ENCODE data around the gene GABRB1. TPM values are rescaled to one million over a fixed set of nuclear protein-coding genes. Genes with fewer than 3 reads are reported as not detected.

GABRB1 gene
- total and polyA plus RNA-seq, 2 donors (not counting 3 experiments of a cell fraction or from before 2014, with no cell fraction given): not detected

DNA sequence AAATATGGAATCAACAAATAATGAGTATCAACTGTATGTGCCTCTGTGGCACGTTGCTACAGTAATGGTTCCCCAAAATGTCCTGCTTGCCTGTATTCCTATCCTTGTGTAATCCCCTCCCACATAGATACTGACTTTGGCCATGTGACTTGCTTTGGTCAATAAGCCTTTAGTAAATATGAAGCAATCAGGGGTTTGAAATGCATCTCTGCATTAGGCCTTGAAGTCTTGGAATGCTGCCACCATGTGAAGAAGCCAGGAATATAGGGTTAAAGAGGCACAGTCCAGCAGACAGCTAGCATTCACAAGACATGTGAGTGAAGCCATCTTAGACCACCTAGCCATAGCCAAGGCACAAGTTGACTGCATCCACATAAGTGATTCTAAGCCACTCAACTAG is 190.9 kb downstream of the GABRB1 start:
- Histone ChIP-seq H3K9me3 (replicated peaks; ENCODE audit: control insufficient read depth, insufficient read depth, low read length) (no peaks in the 10 kb centered on the region), H3K27me3 (ENCODE audit: control insufficient read depth in 2 of 2, insufficient read depth in 2 of 2, low read length in 2 of 2) (no peaks in the 10 kb centered on the region), H3K4me1 (ENCODE audit: control insufficient read depth, extremely low read depth, insufficient read depth, low read length) (no peaks in the 10 kb centered on the region), H3K27ac (ENCODE audit: insufficient read depth, low read depth, low read length) (no peak overlapping the region), H4K20me1 (replicated peaks; ENCODE audit: control insufficient read depth, extremely low read depth, insufficient read depth, low read length) (no peaks in the 10 kb centered on the region), H3K4me3 (replicated peaks in 1 of 3; ENCODE audit: insufficient read depth in 1 of 3, low read depth in 1 of 3, low read length in 3 of 3) (no peak overlapping the region), H3K4me2 (ENCODE audit: insufficient read depth, low read length) (no peak overlapping the region), H3K9ac (replicated peaks; ENCODE audit: extremely low read depth, insufficient read depth, low read length) (no peak overlapping the region), H3K36me3 (ENCODE audit: control insufficient read depth in 2 of 2, extremely low read depth in 1 of 2, insufficient read depth in 2 of 2, low read length in 2 of 2) (no peaks in the 10 kb centered on the region), H3K9me1 (replicated peaks; ENCODE audit: control insufficient read depth, extremely low read depth, insufficient read depth, low read length) (no peaks in the 10 kb centered on the region), H2AFZ (ENCODE audit: low read depth, low read length) (no peak overlapping the region), H3K79me2 (ENCODE audit: control insufficient read depth, insufficient read depth, low read length) (no peaks in the 10 kb centered on the region)
- no peak for TF ChIP-seq EZH2 (IDR thresholded peaks at IDR 0.05; ENCODE audit: borderline replicate concordance, low read depth, low read length, severe bottlenecking)
- no peak for TF ChIP-seq JUN (IDR thresholded peaks at IDR 0.05; ENCODE audit: borderline replicate concordance, insufficient read depth, insufficient read length, low read depth)
- no peak for TF ChIP-seq MYC (IDR thresholded peaks at IDR 0.05; ENCODE audit: low read depth, low read length)
- no peak for TF ChIP-seq FOS (IDR thresholded peaks at IDR 0.05; ENCODE audit: borderline replicate concordance, insufficient read depth, low read length)
- TF ChIP-seq, protein P1, sequence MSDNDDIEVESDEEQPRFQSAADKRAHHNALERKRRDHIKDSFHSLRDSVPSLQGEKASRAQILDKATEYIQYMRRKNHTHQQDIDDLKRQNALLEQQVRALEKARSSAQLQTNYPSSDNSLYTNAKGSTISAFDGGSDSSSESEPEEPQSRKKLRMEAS (IDR thresholded peaks at IDR 0.05; ENCODE audit: insufficient read depth, insufficient read length): no peak
- no peak for TF ChIP-seq CTCF (IDR thresholded peaks at IDR 0.05; ENCODE audit: extremely low read depth in 1 of 2, insufficient read depth in 1 of 2, low read depth in 1 of 2, low read length in 2 of 2)
- no peak for TF ChIP-seq GATA2 (IDR thresholded peaks at IDR 0.05; ENCODE audit: insufficient read depth, insufficient read length, low read depth, low read length)
- TF ChIP-seq POLR2A (IDR thresholded peaks at IDR 0.05; ENCODE audit: low read depth, low read length): no peak
- no peak for TF ChIP-seq POLR2AphosphoS5 (IDR thresholded peaks at IDR 0.05; ENCODE audit: insufficient read depth, low read depth, low read length)
- DNase-seq (ENCODE audit: low read depth, low spot score): no peak
- POLR2A ChIA-PET: no interaction called here
- BruUV-seq (replicated peaks): no TSS peak
- dilution Hi-C loops (cut with MboI; ENCODE audit: extremely low pct_ligation_motif_present, low sequenced_read_pairs) (no loop called here), intact Hi-C loops (cut with micrococcal nuclease) (no loop called here)
- CTCF ChIA-PET: interaction anchor here (0.8 kb wide), 1 partner anchor 14 kb away, joined by 3 read pairs; no protein-coding TSS in a partner anchor
- no peak for FAIRE-seq

Data from endothelial cell of umbilical vein (primary cell).